SK-N-SH (cell line): Measurements from ENCODE around the gene FRMPD3.

Experiments used
- CTCF ChIP-seq: fragments of 200-600 bp; sonication (generic); IDR thresholded peaks from 2 replicates; pipeline ENCODE4 v1.6.1; 2017; ENCODE audit warnings: antibody characterized with exemption, mild to moderate bottlenecking, moderate library complexity
- EP300 ChIP-seq, 2 experiments: IDR thresholded peaks; 2 replicates each; pipeline versions ENCODE4 v1.4.0 to v1.6.1; 2012; ENCODE audit warnings: borderline replicate concordance in 1 of 2, low read depth in 1 of 2, low read length in 1 of 2
- FOXJ3 ChIP-seq: sonication (generic); formaldehyde crosslinking; IDR thresholded peaks from 2 replicates; pipeline ENCODE4 v1.5.1; 2020; ENCODE audit warnings: mild to moderate bottlenecking, missing genetic modification reagents
- GABPA ChIP-seq: IDR thresholded peaks from 2 replicates; pipeline ENCODE4 v1.4.0; 2012; ENCODE audit warnings: low read depth, mild to moderate bottlenecking
- JUND ChIP-seq: IDR thresholded peaks from 2 replicates; pipeline ENCODE4 v1.4.0; 2012
- NRF1 ChIP-seq: IDR thresholded peaks from 2 replicates; pipeline ENCODE4 v1.6.1; 2012; ENCODE audit warnings: low read depth, mild to moderate bottlenecking, low read length
- POLR2AphosphoS5 ChIP-seq: IDR thresholded peaks from 2 replicates; pipeline ENCODE4 v1.6.1; 2012; ENCODE audit warnings: low read depth, low read length
- REST ChIP-seq: IDR thresholded peaks from 2 replicates; pipeline ENCODE4 v1.6.1; 2012; ENCODE audit warnings: mild to moderate bottlenecking, low read depth, low read length, moderate library complexity
- YY1 ChIP-seq: IDR thresholded peaks from 2 replicates; pipeline ENCODE4 v1.4.0; 2012; ENCODE audit warnings: low read depth, mild to moderate bottlenecking
- ZBTB33 ChIP-seq: IDR thresholded peaks from 2 replicates; pipeline ENCODE4 v1.4.0; 2012; ENCODE audit warnings: low read depth, borderline replicate concordance

- TF ChIP-seq NRF1 (no peak), CTCF (no peak), GABPA (no peak), ZBTB33 (no peak), REST (no peak), YY1 (no peak), FOXJ3 (CRISPR knock-in tag) (no peak), EP300 (IDR thresholded peaks at IDR 0.05; ENCODE audit: borderline replicate concordance in 1 of 2, low read depth in 1 of 2, low read length in 1 of 2) (no peak), POLR2AphosphoS5 (no peak), JUND (no peak)
Observed at GRCh38 chrX:107447642-107448041, 1.8 kb upstream of the FRMPD3 start.
